Esophagus mucosa (tissue), 1 donor: ENCODE data around the gene NPFFR1. TPM values are rescaled to one million over a fixed set of nuclear protein-coding genes. Genes with fewer than 3 reads are reported as not detected.
"Not testable (repeated sequence)": the region's sequence is repeated elsewhere in the genome, so short reads cannot be mapped to it uniquely, and the experiment has no call there.

Source experiments
- ATAC-seq: fragments of 200-7000 bp; cut with Tn5 transposase; one replicate; pipeline ENCODE4 v1.9.1; 2020
- total RNA-seq: library from RNA; stranded (reverse); gene quantifications from one replicate; pipeline ENCODE4 v1.2.4, GENCODE V29; 2023
- donor health status: DM: yes; HTN: yes; CAD: no.

NPFFR1 gene
- total RNA-seq, 1 donor from 2014 or later = 0.04 TPM

DNA sequence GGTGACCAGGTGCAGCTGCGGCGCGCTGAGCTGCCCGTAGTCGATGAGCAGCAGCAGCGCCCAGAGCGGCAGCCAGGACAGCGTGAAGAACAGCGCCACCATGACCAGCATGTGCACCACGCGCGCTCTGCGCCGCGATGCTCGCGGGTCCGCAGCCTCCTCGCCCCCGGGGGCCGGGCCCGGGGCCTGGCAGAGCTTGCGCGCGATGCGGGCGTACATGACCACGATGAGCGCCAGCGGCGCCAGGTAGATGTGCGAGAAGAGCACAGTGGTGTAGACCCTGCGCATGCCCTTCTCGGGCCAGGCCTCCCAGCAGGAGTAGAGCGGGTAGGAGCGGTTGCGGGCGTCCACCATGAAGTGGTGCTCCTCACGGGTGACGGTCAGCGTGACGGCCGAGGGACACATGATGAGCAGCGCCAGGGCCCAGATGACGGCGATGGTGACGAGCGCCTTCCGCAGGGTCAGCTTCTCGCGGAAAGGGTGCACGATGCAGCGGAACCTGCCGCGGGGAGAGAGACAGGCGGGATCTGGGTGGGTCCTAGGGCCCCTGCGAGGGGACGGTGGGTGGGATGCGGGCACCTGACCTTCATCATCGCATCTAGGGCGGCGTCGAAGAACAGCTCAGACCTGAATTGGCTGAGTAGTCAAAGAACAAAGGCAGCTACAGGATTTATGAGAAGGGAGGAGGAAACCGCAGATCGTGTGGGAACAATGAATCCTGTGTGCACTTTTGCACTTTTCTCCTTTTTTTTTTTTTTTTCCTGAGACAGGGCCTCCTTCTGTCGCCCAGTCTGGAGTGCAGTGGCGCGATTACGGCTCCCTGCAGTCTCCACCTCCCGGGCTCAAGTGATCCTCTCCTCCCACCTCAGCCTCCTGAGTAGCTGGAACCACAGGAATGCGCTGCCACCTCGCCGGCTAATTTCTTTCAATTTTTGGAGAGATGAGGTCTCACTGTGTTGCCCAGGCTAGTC lies 28.2 kb downstream of the NPFFR1 start:
- peak; percentile 74 for ATAC-seq

DNA sequence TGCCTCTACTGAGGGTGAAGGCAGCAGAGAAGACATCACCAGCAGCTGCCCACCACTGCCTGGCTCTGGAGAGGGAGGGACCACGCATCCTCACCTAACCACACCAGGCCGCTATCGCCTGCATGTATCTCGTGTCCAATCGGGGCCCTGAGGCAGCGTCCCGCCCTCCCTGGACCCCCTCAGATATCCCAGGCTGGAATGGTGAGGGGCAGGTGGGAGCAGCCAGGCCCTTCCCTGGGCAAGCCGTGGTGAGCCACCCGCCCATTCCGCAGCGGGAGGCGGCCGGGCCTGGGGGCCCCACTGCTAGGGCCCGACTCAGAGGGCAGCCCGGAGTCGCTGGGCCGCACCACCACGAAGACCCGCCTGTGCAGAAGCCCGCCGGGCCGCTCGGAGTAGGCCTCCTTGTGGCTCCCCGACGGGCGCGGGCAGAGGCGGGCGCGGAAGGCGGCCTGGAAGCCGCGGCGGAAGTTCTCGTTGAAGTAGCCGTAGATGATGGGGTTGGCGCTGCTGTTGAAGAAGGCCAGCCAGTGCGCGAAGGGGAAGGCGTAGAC lies 29.0 kb downstream of the NPFFR1 start:
- peak; percentile 8 for ATAC-seq

DNA sequence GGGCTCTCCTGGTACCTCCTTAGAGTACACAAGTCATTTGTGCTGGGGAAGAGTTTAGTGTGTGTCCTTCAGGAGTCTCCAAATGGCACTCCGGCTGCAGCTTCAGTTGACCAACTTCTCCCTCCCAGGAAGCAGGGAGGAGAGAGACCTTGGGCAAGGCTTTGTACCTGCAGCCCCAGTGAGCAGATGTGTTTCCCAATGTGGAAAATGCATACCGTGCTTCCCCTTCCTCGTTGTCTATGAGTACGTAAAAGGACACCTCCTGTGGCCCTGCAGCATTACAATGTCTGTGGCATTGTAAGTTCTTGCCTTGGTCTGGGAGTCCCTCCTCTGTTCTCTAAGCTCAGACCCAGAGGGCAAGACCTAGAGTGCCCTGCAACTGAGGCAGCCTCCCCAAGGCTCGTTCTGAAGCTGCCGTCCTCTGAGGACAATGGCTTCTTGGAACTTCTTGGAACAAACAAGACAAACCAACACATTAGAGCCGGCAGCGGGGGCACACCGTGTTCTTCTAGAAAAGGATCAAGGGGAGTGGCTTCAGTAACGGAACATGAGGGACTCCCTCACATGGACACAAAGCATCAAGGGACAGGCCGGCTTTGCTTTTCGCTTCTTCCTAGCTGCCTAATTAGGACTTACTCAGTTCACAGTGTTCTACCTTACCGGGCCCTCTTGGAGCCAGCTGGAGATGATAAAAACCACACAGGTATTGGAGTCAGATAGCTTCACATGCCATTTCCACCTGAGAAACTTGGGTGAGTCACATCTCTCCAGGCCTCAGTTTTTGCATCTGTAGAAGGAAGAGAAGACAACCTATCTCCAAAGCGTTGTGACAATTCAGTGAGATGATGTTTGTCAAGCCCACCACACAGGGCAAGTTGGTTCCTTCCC lies 29.7 kb downstream of the NPFFR1 start:
- no peak for ATAC-seq

DNA sequence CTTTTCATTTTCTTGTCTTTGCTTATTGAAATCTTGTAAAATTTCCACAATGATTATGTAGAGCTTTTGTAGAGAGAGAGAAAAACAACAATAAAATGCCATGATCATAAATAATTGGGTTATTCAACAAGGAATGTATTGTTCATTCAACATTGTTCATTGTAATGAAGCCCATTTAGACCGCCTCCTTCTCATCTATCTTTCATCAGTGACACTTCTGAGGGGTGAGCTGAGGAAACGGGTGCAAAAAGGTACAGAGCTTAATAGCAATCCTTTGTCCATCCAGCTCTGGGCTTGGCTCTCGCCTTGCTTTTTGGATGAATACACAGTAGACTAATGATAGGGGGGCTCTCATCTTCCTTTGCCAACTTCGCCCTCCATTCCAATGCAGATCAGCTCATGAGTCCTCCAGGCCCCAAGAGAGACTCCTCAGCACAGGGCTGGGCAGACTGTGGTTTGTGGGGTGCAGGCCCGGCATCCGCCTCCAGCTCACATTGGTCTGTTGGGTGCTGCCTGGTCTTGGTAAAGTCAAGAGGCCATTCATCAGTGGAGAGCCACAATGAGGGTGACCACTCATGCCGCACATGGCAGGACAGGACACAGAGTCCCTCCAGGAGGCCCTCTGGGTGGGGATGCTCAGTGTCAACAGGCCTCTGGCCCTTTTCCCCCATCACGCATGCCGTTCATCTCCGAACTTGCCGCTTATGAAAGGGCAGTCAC lies 32.7 kb downstream of the NPFFR1 start:
- ATAC-seq = no peak

DNA sequence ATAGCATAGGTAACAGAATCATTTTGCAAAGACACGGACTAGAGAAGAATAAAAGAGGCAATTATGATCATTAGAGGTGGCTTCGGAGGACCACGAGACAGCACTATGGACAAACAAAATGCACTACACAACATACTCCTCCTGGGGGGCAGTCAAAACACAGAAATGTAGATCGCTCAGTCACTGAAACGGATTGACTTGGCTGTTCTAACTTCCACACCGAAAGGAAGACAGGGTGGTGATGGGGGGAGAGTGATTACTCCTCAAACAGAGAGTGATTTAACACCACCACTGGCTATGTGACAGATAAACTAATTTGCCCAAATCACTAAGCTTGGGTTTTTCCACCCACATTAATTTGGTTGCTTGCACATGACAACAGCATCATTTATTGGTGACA lies 36.4 kb downstream of the NPFFR1 start:
- ATAC-seq = no peak

DNA sequence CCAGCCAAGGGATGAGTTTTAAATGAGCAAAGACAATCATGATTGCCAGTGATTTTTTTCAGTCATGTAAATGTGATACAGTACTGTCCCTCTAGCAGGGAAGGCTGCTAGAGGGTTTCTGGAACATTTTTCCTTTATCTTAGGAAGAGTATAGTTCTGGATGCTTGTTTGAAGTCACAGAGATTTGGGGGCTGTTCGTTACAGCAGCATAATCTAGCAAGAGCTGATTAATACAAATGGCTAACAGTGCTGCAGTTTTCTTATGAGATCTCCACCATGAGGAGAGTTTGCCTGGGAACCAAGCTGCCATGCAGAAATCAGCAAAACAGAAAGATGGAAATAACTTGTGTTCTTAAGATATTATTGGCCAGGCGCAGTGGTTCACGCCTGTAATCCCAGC lies 42.7 kb downstream of the NPFFR1 start:
- no peak for ATAC-seq

DNA sequence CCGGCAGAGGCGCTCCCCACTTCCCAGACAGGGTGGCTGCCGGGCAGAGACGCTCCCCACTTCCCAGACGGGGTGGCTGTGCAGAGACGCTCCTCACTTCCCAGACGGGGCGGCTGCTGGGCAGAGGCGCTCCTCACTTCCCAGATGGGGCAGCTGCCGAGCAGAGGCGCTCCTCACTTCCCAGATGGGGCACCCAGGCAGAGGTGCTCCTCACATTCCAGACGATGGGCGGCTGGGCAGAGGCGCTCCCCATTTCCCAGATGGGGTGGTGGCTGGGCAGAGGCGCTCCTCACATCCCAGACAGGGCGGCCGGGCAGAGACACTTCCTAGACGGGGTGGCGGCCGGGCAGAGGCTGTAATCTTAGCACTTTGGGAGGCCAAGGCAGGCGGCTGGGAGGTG lies 43.8 kb downstream of the NPFFR1 start:
- ATAC-seq = not testable (repeated sequence)

DNA sequence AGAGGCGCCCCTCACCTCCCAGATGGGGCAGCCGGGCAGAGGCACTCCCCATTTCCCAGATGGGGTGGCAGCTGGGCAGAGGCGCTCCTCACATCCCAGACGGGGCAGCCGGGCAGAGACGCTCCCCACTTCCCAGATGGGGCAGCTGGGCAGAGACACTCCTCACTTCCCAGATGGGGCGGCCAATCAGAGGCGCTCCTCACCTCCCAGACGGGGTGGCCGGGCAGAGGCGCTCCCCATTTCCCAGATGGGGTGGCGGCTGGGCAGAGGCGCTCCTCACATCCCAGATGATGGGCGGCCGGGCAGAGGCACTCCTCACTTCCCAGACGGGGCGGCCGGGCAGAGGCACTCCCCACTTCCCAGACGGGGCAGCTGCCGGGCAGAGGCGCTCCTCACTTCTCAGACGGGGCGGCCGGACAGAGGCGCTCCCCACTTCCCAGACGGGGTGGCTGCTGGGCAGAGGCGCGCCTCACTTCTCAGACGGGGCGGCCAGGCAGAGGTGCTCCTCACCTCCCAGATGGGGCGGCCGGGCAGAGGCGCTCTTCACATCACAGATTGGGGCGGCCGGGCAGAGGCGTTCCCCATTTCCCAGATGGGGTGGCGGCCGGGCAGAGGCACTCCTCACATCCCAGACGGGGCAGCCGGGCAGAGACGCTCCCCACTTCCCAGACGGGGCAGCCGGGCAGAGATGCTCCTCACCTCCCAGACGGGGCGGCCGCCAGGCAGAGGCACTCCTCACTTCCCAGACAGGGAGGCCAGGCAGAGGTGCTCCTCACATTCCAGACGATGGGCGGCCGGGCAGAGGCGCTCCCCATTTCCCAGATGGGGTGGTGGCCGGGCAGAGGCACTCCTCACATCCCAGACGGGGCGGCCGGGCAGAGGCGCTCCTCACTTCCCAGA lies 44.5 kb downstream of the NPFFR1 start:
- ATAC-seq = not testable (repeated sequence)

DNA sequence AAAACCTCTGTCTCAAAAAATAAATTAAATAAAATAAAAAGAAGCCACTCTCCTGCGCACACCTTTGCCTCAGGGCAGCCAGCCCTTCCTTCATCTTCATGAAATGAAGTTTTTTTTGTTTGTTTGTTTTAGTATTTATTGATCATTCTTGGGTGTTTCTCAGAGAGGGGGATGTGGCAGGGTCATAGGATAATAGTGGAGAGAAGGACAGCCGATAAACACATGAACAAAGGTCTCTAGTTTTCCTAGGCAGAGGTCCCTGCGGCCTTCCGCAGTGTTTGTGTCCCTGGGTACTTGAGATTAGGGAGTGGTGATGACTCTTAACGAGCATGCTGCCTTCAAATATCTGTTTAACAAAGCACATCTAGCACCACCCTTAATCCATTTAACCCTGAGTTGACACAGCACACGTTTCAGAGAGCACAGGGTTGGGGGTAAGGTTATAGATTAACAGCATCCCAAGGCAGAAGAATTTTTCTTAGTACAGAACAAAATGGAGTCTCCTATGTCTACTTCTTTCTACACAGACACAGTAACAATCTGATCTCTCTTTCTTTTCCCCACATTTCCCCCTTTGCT lies 45.8 kb downstream of the NPFFR1 start:
- ATAC-seq = not testable (repeated sequence)

DNA sequence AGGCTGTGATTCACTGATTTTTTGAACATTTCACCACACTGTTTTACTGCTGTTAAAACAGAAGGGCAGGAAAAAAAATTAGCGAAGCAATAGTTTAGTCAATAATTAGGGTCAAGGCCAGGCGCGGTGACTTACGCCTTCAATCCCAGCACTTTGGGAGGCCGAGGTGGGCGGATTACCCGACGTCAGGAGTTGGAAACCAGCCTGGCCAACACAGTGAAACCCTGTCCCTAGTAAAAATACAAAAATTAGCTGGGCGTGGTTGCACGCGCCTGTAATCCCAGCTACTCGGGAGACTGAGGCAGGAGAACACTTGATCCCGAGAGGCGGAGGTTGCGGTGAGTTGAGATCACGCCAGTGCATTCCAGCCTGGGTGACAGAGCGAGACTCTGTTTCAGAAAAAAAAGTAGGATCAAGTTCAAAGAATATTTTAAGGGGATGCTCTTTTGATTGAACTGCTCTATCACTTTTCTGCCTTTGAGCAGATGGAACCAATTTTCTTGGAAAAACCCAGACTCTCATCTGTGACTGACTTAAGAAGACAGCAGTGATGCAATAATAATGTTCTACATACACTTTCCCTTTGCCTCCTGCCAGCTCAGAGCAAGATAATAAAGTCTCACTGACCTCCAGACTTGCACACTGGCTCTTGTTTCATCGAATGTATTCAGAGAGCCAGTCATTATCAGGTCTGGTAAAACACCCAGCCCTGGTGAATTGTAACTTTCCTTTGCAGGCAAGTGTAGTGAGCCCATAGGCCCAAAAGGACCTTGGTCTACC lies 48.9 kb downstream of the NPFFR1 start:
- ATAC-seq = no peak

DNA sequence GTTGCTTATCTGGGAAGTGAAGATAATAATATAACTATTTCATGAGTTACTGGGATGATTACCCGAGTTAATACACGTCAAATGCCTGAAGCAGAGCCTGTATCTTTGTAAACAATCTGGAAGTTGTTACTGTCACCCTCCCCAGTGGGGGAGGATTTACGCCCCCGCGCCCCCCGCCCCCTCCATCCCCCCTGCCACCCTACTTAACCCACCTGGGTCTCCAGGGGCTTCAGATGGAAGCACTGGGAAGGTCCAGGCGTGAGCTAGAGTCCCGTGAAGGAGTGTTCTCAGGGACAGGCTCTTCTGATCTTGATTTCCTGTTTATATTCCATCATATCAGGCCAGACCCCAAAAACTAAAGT lies 49.9 kb downstream of the NPFFR1 start:
- no peak for ATAC-seq

DNA sequence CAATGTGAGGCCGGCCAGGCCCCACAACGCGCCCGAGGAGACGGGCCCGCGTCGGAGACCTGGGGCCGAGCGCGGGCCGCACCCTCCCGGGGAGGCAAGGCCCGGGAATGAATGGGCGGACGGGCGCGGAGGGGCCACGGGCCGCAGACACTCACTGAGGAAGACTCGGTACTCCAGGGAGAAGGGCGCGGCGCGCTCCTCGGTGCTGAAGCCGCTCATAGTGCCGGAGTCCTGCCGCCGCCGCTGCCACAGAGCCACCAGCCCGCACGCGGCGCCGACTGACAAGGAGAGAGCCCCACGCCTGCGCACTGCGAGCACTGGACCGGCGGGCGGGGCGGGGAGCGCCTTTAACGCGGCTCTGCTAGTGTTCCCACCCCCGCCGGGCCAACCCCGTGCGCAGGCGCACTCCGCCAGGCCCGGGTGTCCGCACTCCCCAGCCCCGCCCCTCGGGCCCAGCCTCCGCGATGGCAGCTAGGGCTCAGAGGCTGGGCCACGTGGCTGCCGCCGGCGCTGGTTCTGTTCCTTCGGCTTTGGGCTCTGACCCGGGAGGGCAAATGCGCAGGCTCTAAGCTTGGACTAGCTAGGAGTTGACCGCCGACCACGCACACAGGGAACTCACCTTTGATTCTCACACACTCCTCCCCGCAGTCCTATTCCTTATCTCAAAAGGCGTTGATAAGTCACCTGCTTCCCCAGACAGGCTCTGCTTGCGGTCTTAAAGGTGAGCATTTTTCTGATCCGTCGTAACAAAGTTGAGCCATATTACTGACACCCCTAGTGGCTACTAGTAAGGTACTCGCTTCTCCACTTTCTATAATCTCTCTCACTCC lies 50.5 kb downstream of the NPFFR1 start, which contains the start of gene PPA1:
Gene PPA1, minus strand, starts transcription at position 321 of the 830 bp plus-strand sequence. Its CDS starts 102 bp downstream, at position 219.
- ATAC-seq = peak; percentile 98

DNA sequence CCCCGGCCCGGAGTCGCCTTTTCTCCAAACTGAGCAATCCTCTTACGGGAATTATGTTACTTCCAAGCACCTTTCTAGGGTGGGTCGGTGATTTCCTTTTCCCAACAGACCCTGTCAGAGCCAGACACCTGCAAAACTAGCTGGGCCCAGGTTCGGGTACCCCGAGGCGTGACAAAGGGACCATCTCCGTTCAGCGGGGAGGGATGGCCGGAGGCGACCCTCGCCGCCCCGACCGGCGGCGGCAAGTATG lies 51.0 kb downstream of the NPFFR1 start:
- ATAC-seq = no peak

DNA sequence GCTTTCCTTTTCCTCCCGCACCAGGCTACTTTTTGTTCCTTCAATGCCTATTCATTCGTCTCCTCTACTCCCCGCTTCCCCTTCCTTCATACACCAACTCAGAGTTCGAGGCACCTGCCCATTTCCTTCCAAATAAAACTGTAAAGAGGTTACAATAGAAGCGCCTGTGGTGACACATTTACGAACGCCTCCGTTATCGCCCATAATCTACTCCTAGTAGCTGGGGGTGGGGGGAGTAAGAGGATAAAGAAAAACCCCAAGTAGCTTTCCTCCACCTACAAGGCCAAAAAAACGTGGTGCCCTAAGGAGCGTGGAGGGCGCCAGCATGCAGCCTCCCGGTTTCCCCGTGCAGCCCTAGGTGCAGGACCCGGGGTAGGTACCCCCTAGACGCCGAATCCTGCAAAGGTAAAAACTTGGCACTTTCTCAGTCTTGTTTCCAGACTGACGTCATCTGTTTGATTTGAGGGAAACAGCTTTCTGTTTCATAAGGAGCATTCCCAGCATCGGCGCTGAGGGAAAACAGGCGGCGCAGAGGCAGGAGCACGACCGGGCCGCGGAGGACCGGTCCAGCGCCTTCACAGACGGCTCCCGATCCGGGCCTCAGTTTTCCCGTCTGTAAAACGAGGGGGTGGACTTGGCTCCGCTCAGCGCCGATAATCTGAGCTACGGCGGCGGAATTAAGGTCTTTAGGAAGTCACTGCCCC lies 51.5 kb downstream of the NPFFR1 start:
- ATAC-seq = peak; percentile 1

DNA sequence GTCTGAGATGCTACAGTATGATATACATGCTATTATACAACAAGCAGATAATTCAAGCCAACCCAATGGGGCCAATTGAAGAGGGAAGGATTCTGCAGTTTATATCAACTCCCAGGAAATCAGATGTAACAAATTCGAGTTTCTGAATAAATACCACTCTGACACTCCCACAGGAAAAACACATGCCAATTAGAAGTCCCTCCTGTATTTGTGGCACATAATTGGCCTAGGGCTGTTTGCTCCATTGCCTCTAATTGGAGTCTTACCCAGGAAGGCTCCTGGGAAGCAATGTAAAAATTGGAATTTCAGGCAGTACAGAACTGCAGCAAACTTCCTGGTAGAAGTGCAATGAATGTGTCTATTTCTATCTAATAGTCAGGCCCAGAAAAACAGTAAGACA lies 55.3 kb downstream of the NPFFR1 start:
- no peak for ATAC-seq

DNA sequence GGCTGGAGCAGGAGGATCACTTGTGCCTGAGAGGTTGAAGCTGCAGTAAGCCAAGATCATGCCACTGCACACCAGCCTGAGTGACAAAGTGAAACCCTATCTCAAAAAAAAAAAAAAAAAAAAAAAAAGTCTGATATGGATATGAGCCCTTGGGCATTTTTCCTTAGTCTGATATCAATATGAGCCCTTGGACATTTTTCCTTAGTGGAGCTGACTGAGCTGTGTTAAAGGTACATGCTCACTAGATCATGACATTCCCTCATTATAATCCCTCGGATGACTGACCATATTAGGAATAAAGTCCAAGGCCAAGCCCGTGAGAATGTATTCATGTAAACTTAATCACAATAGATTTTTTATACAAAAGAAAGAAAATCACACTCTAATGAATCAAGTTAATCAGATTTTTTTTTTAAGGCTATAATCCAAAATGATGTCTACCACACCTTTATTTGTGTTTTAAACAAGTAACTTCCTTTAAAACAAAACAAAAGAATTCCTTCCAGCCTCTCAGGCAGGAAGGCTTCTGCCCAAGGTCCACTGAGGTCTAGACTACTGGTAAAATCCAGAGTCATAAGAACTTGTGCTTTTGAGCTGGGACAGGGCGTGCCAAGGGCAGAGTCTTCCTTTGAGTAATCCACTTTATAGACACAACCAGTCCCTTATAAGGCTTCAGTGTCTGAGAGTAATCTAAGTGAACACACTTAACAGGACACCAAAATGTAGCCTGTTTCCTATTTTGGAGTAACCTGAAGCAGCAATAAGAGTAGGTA lies 56.1 kb downstream of the NPFFR1 start:
- ATAC-seq = peak; percentile 89

DNA sequence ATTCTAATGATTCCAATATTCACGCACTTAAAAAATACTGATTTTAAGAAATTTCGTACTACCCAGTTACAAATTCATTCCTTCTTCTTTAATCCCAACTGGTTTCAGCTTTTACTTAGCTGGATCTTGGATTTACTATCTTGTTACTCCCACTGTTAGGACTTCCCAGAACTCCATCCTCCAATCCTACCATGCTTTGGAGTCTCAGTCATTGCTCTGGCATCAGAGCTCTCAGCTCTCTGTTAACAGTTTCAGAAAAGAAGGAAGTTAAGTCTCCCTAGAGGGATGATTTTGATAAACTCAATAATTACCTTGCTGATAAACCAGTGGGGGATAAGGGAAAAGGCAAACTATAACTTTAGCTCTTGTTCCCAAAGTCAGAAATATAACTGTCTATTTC lies 60.1 kb downstream of the NPFFR1 start:
- ATAC-seq = no peak
